H9 (cell line): ENCODE results near the gene PDE2A. TPM values are rescaled to one million over a fixed set of nuclear protein-coding genes. Genes with fewer than 3 reads are reported as not detected.
"Not testable (repeated sequence)": the region's sequence is repeated elsewhere in the genome, so short reads cannot be mapped to it uniquely, and the experiment has no call there.

Experiments used
- DNase-seq: peaks from one replicate; pipeline ENCODE4 v3.0.0-alpha.2; 2017
- H2AFZ ChIP-seq: one replicate; pipeline ENCODE4 v1.6.1; 2013; ENCODE audit warnings: mild to moderate bottlenecking, low read length, control low read depth, moderate library complexity
- H2AK5ac ChIP-seq: 2 replicates; pipeline ENCODE4 v1.6.1; 2013; ENCODE audit warnings: low read length, control low read depth, mixed read lengths; ENCODE audit not compliant: insufficient read length
- H2BK120ac ChIP-seq: one replicate; pipeline ENCODE4 v1.6.1; 2013; ENCODE audit warnings: low read depth, mild to moderate bottlenecking, low read length, control low read depth, inconsistent platforms; ENCODE audit not compliant: poor library complexity, severe bottlenecking
- H2BK12ac ChIP-seq: 2 replicates; pipeline ENCODE4 v1.6.1; 2013; ENCODE audit warnings: low read length, control low read depth, mixed read lengths, low read depth; ENCODE audit not compliant: insufficient read length
- H2BK15ac ChIP-seq: 2 replicates; pipeline ENCODE4 v1.6.1; 2013; ENCODE audit warnings: low read depth, low read length, control low read depth
- H2BK20ac ChIP-seq: one replicate; pipeline ENCODE4 v1.6.1; 2013; ENCODE audit warnings: low read depth, mild to moderate bottlenecking, low read length, control low read depth, inconsistent platforms; ENCODE audit not compliant: poor library complexity, severe bottlenecking
- H2BK5ac ChIP-seq: 2 replicates; pipeline ENCODE4 v1.6.1; 2013; ENCODE audit warnings: low read length, control low read depth, mixed read lengths; ENCODE audit not compliant: insufficient read length
- H3K14ac ChIP-seq: 2 replicates; pipeline ENCODE4 v1.6.1; 2013; ENCODE audit warnings: low read length, control low read depth; ENCODE audit not compliant: insufficient read depth
- H3K18ac ChIP-seq: 2 replicates; pipeline ENCODE4 v1.6.1; 2013; ENCODE audit warnings: low read depth, mild to moderate bottlenecking, mixed read lengths, low read length, control low read depth; ENCODE audit not compliant: insufficient read length
- H3K23ac ChIP-seq: 2 replicates; pipeline ENCODE4 v1.6.1; 2013; ENCODE audit warnings: low read length, control low read depth, mixed read lengths, low read depth; ENCODE audit not compliant: insufficient read length
- H3K23me2 ChIP-seq: 2 replicates; pipeline ENCODE4 v1.6.1; 2013; ENCODE audit warnings: low read depth, mild to moderate bottlenecking, mixed read lengths, low read length, control low read depth; ENCODE audit not compliant: insufficient read length, poor library complexity, severe bottlenecking
- H3K27ac ChIP-seq: 2 replicates; pipeline ENCODE4 v1.5.1; 2013; ENCODE audit warnings: low read length, control low read depth, mixed read lengths, low read depth; ENCODE audit not compliant: insufficient read length
- H3K27me3 ChIP-seq: 2 replicates; pipeline ENCODE4 v1.6.1; 2013; ENCODE audit warnings: low read length, control low read depth, inconsistent platforms; ENCODE audit not compliant: insufficient read depth
- H3K4ac ChIP-seq: 2 replicates; pipeline ENCODE4 v1.6.1; 2013; ENCODE audit warnings: low read depth, mild to moderate bottlenecking, control low read depth, inconsistent platforms, low read length, moderate library complexity
- H3K4me1 ChIP-seq: 2 replicates; pipeline ENCODE4 v1.6.1; 2013; ENCODE audit warnings: low read length, control low read depth, inconsistent platforms; ENCODE audit not compliant: insufficient read depth
- H3K4me2 ChIP-seq: 2 replicates; pipeline ENCODE4 v1.6.1; 2013; ENCODE audit warnings: low read length, control low read depth, mixed read lengths; ENCODE audit not compliant: insufficient read length, insufficient read depth
- H3K56ac ChIP-seq: 2 replicates; pipeline ENCODE4 v1.6.1; 2013; ENCODE audit warnings: low read depth, mild to moderate bottlenecking, mixed read lengths, low read length, control low read depth; ENCODE audit not compliant: insufficient read length
- H3K79me1 ChIP-seq: 2 replicates; pipeline ENCODE4 v1.6.1; 2013; ENCODE audit warnings: low read depth, mild to moderate bottlenecking, moderate library complexity, low read length, control low read depth, inconsistent platforms; ENCODE audit not compliant: insufficient read depth, poor library complexity, severe bottlenecking
- H3K79me2 ChIP-seq: 2 replicates; pipeline ENCODE4 v1.6.1; 2013; ENCODE audit warnings: low read length, control low read depth, inconsistent platforms; ENCODE audit not compliant: insufficient read depth
- H3K9ac ChIP-seq: 2 replicates; pipeline ENCODE4 v1.6.1; 2013; ENCODE audit warnings: low read length, control low read depth, mixed read lengths; ENCODE audit not compliant: insufficient read length; ENCODE audit errors: extremely low read depth
- H3K9me3 ChIP-seq: one replicate; pipeline ENCODE4 v1.6.1; 2013; ENCODE audit warnings: low read depth, low read length, inconsistent platforms; ENCODE audit not compliant: control insufficient read depth
- H3T11ph ChIP-seq: one replicate; pipeline ENCODE4 v1.6.1; 2013; ENCODE audit warnings: mild to moderate bottlenecking, low read length, control low read depth, inconsistent platforms
- H4K20me1 ChIP-seq: one replicate; pipeline ENCODE4 v1.6.1; 2013; ENCODE audit not compliant: control insufficient read depth, insufficient read length, insufficient read depth
- H4K5ac ChIP-seq: 2 replicates; pipeline ENCODE4 v1.6.1; 2013; ENCODE audit warnings: low read depth, mild to moderate bottlenecking, mixed read lengths, low read length, control low read depth; ENCODE audit not compliant: insufficient read length
- H4K8ac ChIP-seq: replicated peaks from 2 replicates; pipeline ENCODE4 v1.6.1; 2013; ENCODE audit warnings: low read length, control low read depth, mixed read lengths, low read depth; ENCODE audit not compliant: insufficient read length
- H4K91ac ChIP-seq: 2 replicates; pipeline ENCODE4 v1.6.1; 2013; ENCODE audit warnings: low read depth, mild to moderate bottlenecking, moderate library complexity, mixed read lengths, low read length, control low read depth; ENCODE audit not compliant: insufficient read length
- H3K27ac Mint-ChIP-seq, 3 experiments: 2 replicates in 2 of 3; 3 replicates in 1 of 3; pipeline ENCODE4 v1.8.0; 2020 to 2021; ENCODE audit warnings: mixed read lengths in 3 of 3, mild to moderate bottlenecking in 1 of 3, moderate library complexity in 1 of 3
- H3K27me3 Mint-ChIP-seq: 2 replicates; pipeline ENCODE4 v1.8.0; 2021; ENCODE audit warnings: low read depth, mild to moderate bottlenecking, moderate library complexity, mixed read lengths
- H3K36me3 Mint-ChIP-seq, 3 experiments: 2 replicates in 2 of 3; 3 replicates in 1 of 3; pipeline ENCODE4 v1.8.0; 2020 to 2021; ENCODE audit warnings: low read depth in 3 of 3, mixed read lengths in 3 of 3; ENCODE audit not compliant: insufficient read depth in 1 of 3
- H3K4me1 Mint-ChIP-seq, 2 experiments: 2 replicates each; pipeline ENCODE4 v1.8.0; 2020; ENCODE audit warnings: mixed read lengths in 2 of 2
- H3K4me3 Mint-ChIP-seq, 2 experiments: 2 replicates in 1 of 2; 3 replicates in 1 of 2; pipeline ENCODE4 v1.8.0; 2020 to 2021; ENCODE audit warnings: mild to moderate bottlenecking in 2 of 2, mixed read lengths in 2 of 2, moderate library complexity in 1 of 2
- H3K9me3 Mint-ChIP-seq, 2 experiments: 2 replicates in 1 of 2; 3 replicates in 1 of 2; pipeline ENCODE4 v1.8.0; 2020; ENCODE audit warnings: mild to moderate bottlenecking in 2 of 2, mixed read lengths in 2 of 2, moderate library complexity in 1 of 2
- CTCF ChIP-seq: fragments of 200-600 bp; sonication (generic); conservative IDR thresholded peaks from 3 replicates; pipeline ENCODE4 v1.8.0; 2021; ENCODE audit warnings: antibody characterized with exemption, mild to moderate bottlenecking
- WGBS: extraction: QIAGEN DNeasy Blood & Tissue Kit; methylation state at CpG from one replicate; pipeline ENCODE4 v1.1.7; 2013; ENCODE audit warnings: missing lambda C conversion rate, low lambda C conversion rate, mixed read lengths; ENCODE audit not compliant: insufficient read length; ENCODE audit errors: extremely low coverage; 5-methylcytosine and 5-hydroxymethylcytosine counted together
- total RNA-seq: library from RNA; stranded (reverse); gene quantifications from 2 replicates; pipeline ENCODE4 v1.2.1, GENCODE V29; 2021

PDE2A gene
- total RNA-seq, 1 experiment from 2014 or later = 3.4 TPM

- no peak for TF ChIP-seq CTCF
- no peak overlapping the region for H2AFZ ChIP-seq
- H3K4me2 ChIP-seq = no peak overlapping the region
- H3K4me1 Mint-ChIP-seq = peaks cover 6 to 7% of the 10 kb centered on the region in 2 experiments
- H3K23ac ChIP-seq = no peak overlapping the region
- H4K91ac ChIP-seq = no peak overlapping the region
- H3K9ac ChIP-seq = no peak overlapping the region
- no peaks in the 10 kb centered on the region for H3K4me1 ChIP-seq
- H3K23me2 ChIP-seq = no peaks in the 10 kb centered on the region
- no peaks in the 10 kb centered on the region for H3K79me1 ChIP-seq
- no peak overlapping the region for H2BK15ac ChIP-seq
- H3K27me3 ChIP-seq = no peaks in the 10 kb centered on the region
- H3K9me3 Mint-ChIP-seq = peaks cover 0 to 4% of the 10 kb centered on the region in 2 experiments; a peak in 2 of 5 replicates
- H4K5ac ChIP-seq = no peak overlapping the region
- H3K18ac ChIP-seq = no peak overlapping the region
- H4K8ac ChIP-seq = no peak overlapping the region
- H2BK12ac ChIP-seq = no peak overlapping the region
- H3T11ph ChIP-seq = no peak overlapping the region
- no peaks in the 10 kb centered on the region for H3K79me2 ChIP-seq
- H3K14ac ChIP-seq = no peak overlapping the region
- H3K56ac ChIP-seq = no peak overlapping the region
- no peaks in the 10 kb centered on the region for H3K9me3 ChIP-seq
- no peak overlapping the region for H2AK5ac ChIP-seq
- no peak for DNase-seq
- no CpG with 5 or more reads among the region's 5 CpGs for WGBS
- no peak overlapping the region for H2BK20ac ChIP-seq
- H2BK120ac ChIP-seq = no peak overlapping the region
- H3K27ac ChIP-seq = no peak overlapping the region
- H3K27ac Mint-ChIP-seq = no peak overlapping the region
- H2BK5ac ChIP-seq = no peak overlapping the region
- no peaks in the 10 kb centered on the region for H4K20me1 ChIP-seq
- no peak overlapping the region for H3K4ac ChIP-seq
- peaks cover 11% of the 10 kb centered on the region for H3K27me3 Mint-ChIP-seq
- H3K36me3 Mint-ChIP-seq = no peaks in the 10 kb centered on the region; a peak in 1 of 7 replicates
- H3K4me3 Mint-ChIP-seq = no peak overlapping the region
Measured at GRCh38 chr11:72556433-72556832, 117.8 kb downstream of the PDE2A start.

- not testable (repeated sequence) for H2AK5ac ChIP-seq, H3K27me3 ChIP-seq, H3K4me2 ChIP-seq, H2BK5ac ChIP-seq, DNase-seq, H2BK120ac ChIP-seq, H3K27ac Mint-ChIP-seq, H3K56ac ChIP-seq, H3K4me1 ChIP-seq, H4K20me1 ChIP-seq, H3K14ac ChIP-seq, H3K9me3 ChIP-seq, H3K36me3 Mint-ChIP-seq, H3K79me1 ChIP-seq, H3K27ac ChIP-seq, H4K8ac ChIP-seq, H3K4me1 Mint-ChIP-seq, H2AFZ ChIP-seq, H3K23ac ChIP-seq, H2BK12ac ChIP-seq, H3K4ac ChIP-seq, H3K9ac ChIP-seq, H3K18ac ChIP-seq, H4K5ac ChIP-seq, H4K91ac ChIP-seq, H3K9me3 Mint-ChIP-seq, H3K4me3 Mint-ChIP-seq, H3K79me2 ChIP-seq, H2BK20ac ChIP-seq, H3K23me2 ChIP-seq, H3T11ph ChIP-seq, H2BK15ac ChIP-seq
- WGBS = no CpG with 5 or more reads among the region's 3 CpGs
- peaks cover 11% of the 10 kb centered on the region for H3K27me3 Mint-ChIP-seq
Measured at GRCh38 chr11:72555014-72555522, 119.2 kb downstream of the PDE2A start.
